GM12878 (cell line): ENCODE data around the gene BOLA1. TPM values are rescaled to one million over a fixed set of nuclear protein-coding genes. Genes with fewer than 3 reads are reported as not detected.

Experiments
- ATAC-seq: fragments of 200-7000 bp; cut with Tn5 transposase; 3 replicates; pipeline ENCODE4 v1.9.1; 2020; ENCODE audit warnings: mild to moderate bottlenecking, moderate library complexity
- BruUV-seq: library from RNA; stranded (reverse); fragments of 400-500 nt; replicated peaks from 2 replicates; lab custom pipeline; 2021; lab: Mats Ljungman, UMichigan
- CTCF ChIA-PET: fragments of 300-600 bp; sonication (Branson Sonifier 250); formaldehyde crosslinking; extraction: SDS; loops from one replicate; lab custom pipeline; 2021; ENCODE audit warnings: inconsistent platforms; lab: Yijun Ruan, JAX
- POLR2A ChIA-PET: fragments of 350-600 bp; formaldehyde crosslinking; extraction: SDS; loops from one replicate; lab custom pipeline; 2021; ENCODE audit warnings: inconsistent platforms; lab: Charles Lee
- RAD21 ChIA-PET: fragments of 300-600 bp; sonication (Branson Sonifier 250); formaldehyde crosslinking; loops from one replicate; lab custom pipeline; 2023; ENCODE audit warnings: antibody characterized with exemption; ENCODE audit not compliant: unreplicated experiment; lab: Charles Lee
- SMC1A ChIA-PET: fragments of 300-600 bp; sonication (Branson Sonifier 250); formaldehyde crosslinking; loops from one replicate; lab custom pipeline; 2023; ENCODE audit not compliant: unreplicated experiment, uncharacterized antibody; lab: Charles Lee
- DNase-seq: peaks from one replicate; pipeline ENCODE4 v3.0.0-alpha.2; 2011; ENCODE audit warnings: low read depth, low spot score
- FAIRE-seq: peaks from 3 replicates; lab custom pipeline; 2011; peaks lifted over from hg19 to GRCh38; lab: Jason Lieb, UNC
- H2AFZ ChIP-seq: 2 replicates; pipeline ENCODE4 v1.6.0; 2011; ENCODE audit warnings: low read depth, low read length, control low read depth; ENCODE audit not compliant: control insufficient read depth
- H3K27ac ChIP-seq: 2 replicates; pipeline ENCODE4 v1.5.1; 2011; ENCODE audit warnings: control low read depth; ENCODE audit not compliant: control insufficient read depth, insufficient read depth
- H3K27me3 ChIP-seq, 2 experiments: replicated peaks in 1 of 2; 2 replicates each; pipeline versions ENCODE4 v1.6.0 to v1.6.1; 2011; ENCODE audit warnings: low read length in 1 of 2; ENCODE audit not compliant: control insufficient read depth in 2 of 2, insufficient read depth in 2 of 2
- H3K36me3 ChIP-seq, 2 experiments: 2 replicates each; pipeline ENCODE4 v1.5.1; 2011; ENCODE audit warnings: low read length in 1 of 2; ENCODE audit not compliant: control insufficient read depth in 2 of 2, insufficient read depth in 2 of 2
- H3K4me1 ChIP-seq: 2 replicates; pipeline ENCODE4 v1.6.1; 2011; ENCODE audit warnings: mild to moderate bottlenecking, low read length, moderate library complexity, mixed read lengths; ENCODE audit not compliant: control insufficient read depth, insufficient read depth
- H3K4me2 ChIP-seq: 2 replicates; pipeline ENCODE4 v1.6.0; 2011; ENCODE audit warnings: control low read depth; ENCODE audit not compliant: control insufficient read depth, insufficient read depth
- H3K4me3 ChIP-seq: fragments of 200-600 bp; sonication (generic); 2 replicates; pipeline ENCODE4 v1.5.1; 2016
- H3K79me2 ChIP-seq: 2 replicates; pipeline ENCODE4 v1.6.0; 2011; ENCODE audit warnings: low read length; ENCODE audit not compliant: control insufficient read depth, insufficient read depth
- H3K9ac ChIP-seq: 2 replicates; pipeline ENCODE4 v1.8.0; 2011; ENCODE audit warnings: low read length, control low read depth, mixed read lengths; ENCODE audit not compliant: control insufficient read depth, insufficient read depth
- H3K9me3 ChIP-seq: replicated peaks from 3 replicates; pipeline ENCODE4 v1.5.1; 2011; ENCODE audit warnings: mild to moderate bottlenecking, low read length; ENCODE audit not compliant: control insufficient read depth, insufficient read depth
- H4K20me1 ChIP-seq: 2 replicates; pipeline ENCODE4 v1.6.0; 2011; ENCODE audit not compliant: control insufficient read depth, insufficient read depth
- BHLHE40 ChIP-seq, 2 experiments: fragments of 450-650 bp in 1 of 2; IDR thresholded peaks; 2 replicates each; pipeline ENCODE4 v1.6.1; 2011 to 2017; ENCODE audit warnings: low read depth in 2 of 2, borderline replicate concordance in 1 of 2, improper control_type of control experiment in 1 of 2, low read length in 1 of 2, mild to moderate bottlenecking in 1 of 2
- CBX5 ChIP-seq: sonication (generic); IDR thresholded peaks from 2 replicates; pipeline ENCODE4 v1.6.1; 2016; ENCODE audit warnings: low read depth, moderate library complexity, mild to moderate bottlenecking, inconsistent platforms
- EGR1 ChIP-seq, 2 experiments: IDR thresholded peaks; 1 replicate in 1 of 2; 2 replicates in 1 of 2; pipeline ENCODE4 v1.6.1; 2011 to 2012; ENCODE audit warnings: low read depth in 2 of 2, low read length in 2 of 2, borderline replicate concordance in 1 of 2, mild to moderate bottlenecking in 1 of 2, moderate library complexity in 1 of 2
- EZH2 ChIP-seq: IDR thresholded peaks from 2 replicates; pipeline ENCODE4 v1.6.1; 2012; ENCODE audit warnings: low read depth, mild to moderate bottlenecking, control low read depth, inconsistent platforms, low read length, borderline replicate concordance; ENCODE audit not compliant: control insufficient read depth
- KLF5 ChIP-seq: fragments of 450-650 bp; IDR thresholded peaks from 2 replicates; pipeline ENCODE4 v1.6.1; 2014; ENCODE audit warnings: mild to moderate bottlenecking; ENCODE audit not compliant: partially characterized antibody
- LARP7 ChIP-seq: fragments of 450-650 bp; IDR thresholded peaks from 2 replicates; pipeline ENCODE4 v1.6.1; 2017; ENCODE audit warnings: mild to moderate bottlenecking
- MEF2B ChIP-seq: fragments of 450-650 bp; IDR thresholded peaks from 2 replicates; pipeline ENCODE4 v1.6.1; 2018; ENCODE audit warnings: mild to moderate bottlenecking, moderate library complexity; ENCODE audit not compliant: partially characterized antibody, poor library complexity, severe bottlenecking
- NR2C1 ChIP-seq: fragments of 450-650 bp; IDR thresholded peaks from 2 replicates; pipeline ENCODE4 v1.6.1; 2017; ENCODE audit warnings: antibody characterized with exemption, mild to moderate bottlenecking, moderate library complexity
- NR2F1 ChIP-seq: fragments of 450-650 bp; conservative IDR thresholded peaks from 2 replicates; pipeline ENCODE4 v1.6.1; 2017; ENCODE audit warnings: mild to moderate bottlenecking
- POLR2AphosphoS5 ChIP-seq: IDR thresholded peaks from 2 replicates; pipeline ENCODE4 v1.6.1; 2011; ENCODE audit warnings: mild to moderate bottlenecking, low read length, inconsistent platforms
- SPI1 ChIP-seq: IDR thresholded peaks from 2 replicates; pipeline ENCODE4 v1.6.1; 2011; ENCODE audit warnings: low read depth, mild to moderate bottlenecking, low read length, moderate library complexity, borderline replicate concordance; ENCODE audit not compliant: insufficient read depth
- SREBF1 ChIP-seq: IDR thresholded peaks from 2 replicates; pipeline ENCODE4 v1.6.1; 2012; ENCODE audit warnings: mild to moderate bottlenecking, low read length
- TCF3 ChIP-seq: IDR thresholded peaks from 2 replicates; pipeline ENCODE4 v1.6.1; 2012; ENCODE audit warnings: low read depth, mild to moderate bottlenecking, low read length, borderline replicate concordance; ENCODE audit not compliant: insufficient read depth
- ZNF217 ChIP-seq: fragments of 450-650 bp; IDR thresholded peaks from 2 replicates; pipeline ENCODE4 v1.6.1; 2017; ENCODE audit warnings: antibody characterized with exemption, mild to moderate bottlenecking
- WGBS: methylation state at CpG from one replicate; pipeline ENCODE4 v1.1.6; 2016; ENCODE audit warnings: low lambda C conversion rate; ENCODE audit not compliant: insufficient replicate concordance, insufficient coverage; ENCODE audit errors: missing lambda C conversion rate; 5-methylcytosine and 5-hydroxymethylcytosine counted together
- in situ Hi-C: fragments of 300-500 bp; cut with MboI; formaldehyde crosslinking; loops from 9 replicates; pipeline ENCODE4 v1.14.3; 2018; ENCODE audit warnings: mixed read lengths
- intact Hi-C: fragments of 100-400 bp; cut with micrococcal nuclease; formaldehyde crosslinking; loops from one replicate; pipeline ENCODE4 v1.14.2; 2022; ENCODE audit not compliant: unreplicated experiment
- polyA plus RNA-seq, 11 experiments: library from polyadenylated mRNA; depleted of rRNA in 4 of 11; unstranded in 6 of 11; stranded (reverse) in 5 of 11; fragments of >200 nt; fragmentation: Nextera tagmentation in 4 of 11; fragmentation: Illumina TruSeq in 1 of 11; extraction: Ambion mirVana in 4 of 11; extraction: Trizol in 1 of 11; gene quantifications; 1 replicate in 1 of 11; 2 replicates in 10 of 11; pipeline versions ENCODE4 v1.2.1 to v1.2.3, GENCODE V29; 2011 to 2016; ENCODE audit warnings: inconsistent platforms in 2 of 11, missing spikeins in 2 of 11, low read depth in 1 of 11
- total RNA-seq, 4 experiments: library from RNA; depleted of rRNA in 3 of 4; stranded (reverse); fragments of >200 nt in 3 of 4; fragmentation: Illumina TruSeq in 1 of 4; extraction: Trizol in 1 of 4; gene quantifications; 2 replicates each; pipeline versions ENCODE4 v1.2.1 to v1.2.3, GENCODE V29; 2013 to 2021
- TF ChIP-seq, protein P1 (sequence below), 3 experiments: IDR thresholded peaks in 2 of 3; conservative IDR thresholded peaks in 1 of 3; 2 replicates each; pipeline ENCODE4 v1.5.1; 2011; ENCODE audit warnings: low read depth in 3 of 3, low read length in 3 of 3, mild to moderate bottlenecking in 3 of 3, control low read depth in 2 of 3, moderate library complexity in 2 of 3, inconsistent platforms in 1 of 3, mixed read lengths in 1 of 3; ENCODE audit not compliant: control insufficient read depth in 2 of 3, insufficient read depth in 1 of 3; ENCODE audit errors: extremely low read depth in 1 of 3

Gene BOLA1
- total and polyA plus RNA-seq, 10 of the 15 experiments (the other 5 are each of a cell fraction or from before 2014, with no cell fraction given), result 0.74 to 18.7 (median 11.3) TPM

DNA sequence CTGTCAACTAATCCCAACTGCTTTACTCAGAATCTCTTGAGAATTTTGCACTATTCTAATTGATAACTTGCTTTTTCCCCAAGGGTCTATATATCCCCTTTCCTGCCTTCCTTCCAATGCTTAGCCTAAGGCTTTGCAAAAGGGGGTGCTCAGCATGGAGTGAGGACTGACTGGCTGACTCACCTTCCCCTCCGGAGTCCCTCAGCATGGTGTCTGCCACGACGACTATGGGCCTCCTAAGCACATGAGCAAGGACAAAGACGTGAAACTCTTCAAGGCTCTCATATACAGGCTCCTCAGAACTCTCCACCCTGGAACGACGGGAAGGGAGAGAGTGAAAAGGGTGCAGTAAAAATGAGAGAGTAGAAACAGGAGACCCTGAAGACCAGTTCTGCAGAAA lies 50.5 kb downstream of the BOLA1 start:
- CTCF ChIA-PET, result interaction anchor here (1.1 kb wide), 1 partner anchor 12 kb away, joined by 4 read pairs; no protein-coding TSS in a partner anchor
- in situ Hi-C loops, result no loop called here

More for the DNA sequence above, 50.5 kb downstream of the BOLA1 start:
- intact Hi-C loops, result no loop called here
- TF ChIP-seq MEF2B (no peak), LARP7 (no peak), KLF5 (no peak), NR2C1 (no peak), BHLHE40 (IDR thresholded peaks at IDR 0.05; ENCODE audit: borderline replicate concordance in 1 of 2, low read depth in 2 of 2, low read length in 1 of 2) (no peak), CBX5 (no peak), SPI1 (no peak), ZNF217 (no peak), NR2F1 (no peak), POLR2AphosphoS5 (no peak), EZH2 (no peak), EGR1 (IDR thresholded peaks at IDR 0.05; ENCODE audit: borderline replicate concordance in 1 of 2, low read depth in 2 of 2, low read length in 2 of 2) (no peak), SREBF1 (no peak), TCF3 (no peak)
- TF ChIP-seq, protein P1, sequence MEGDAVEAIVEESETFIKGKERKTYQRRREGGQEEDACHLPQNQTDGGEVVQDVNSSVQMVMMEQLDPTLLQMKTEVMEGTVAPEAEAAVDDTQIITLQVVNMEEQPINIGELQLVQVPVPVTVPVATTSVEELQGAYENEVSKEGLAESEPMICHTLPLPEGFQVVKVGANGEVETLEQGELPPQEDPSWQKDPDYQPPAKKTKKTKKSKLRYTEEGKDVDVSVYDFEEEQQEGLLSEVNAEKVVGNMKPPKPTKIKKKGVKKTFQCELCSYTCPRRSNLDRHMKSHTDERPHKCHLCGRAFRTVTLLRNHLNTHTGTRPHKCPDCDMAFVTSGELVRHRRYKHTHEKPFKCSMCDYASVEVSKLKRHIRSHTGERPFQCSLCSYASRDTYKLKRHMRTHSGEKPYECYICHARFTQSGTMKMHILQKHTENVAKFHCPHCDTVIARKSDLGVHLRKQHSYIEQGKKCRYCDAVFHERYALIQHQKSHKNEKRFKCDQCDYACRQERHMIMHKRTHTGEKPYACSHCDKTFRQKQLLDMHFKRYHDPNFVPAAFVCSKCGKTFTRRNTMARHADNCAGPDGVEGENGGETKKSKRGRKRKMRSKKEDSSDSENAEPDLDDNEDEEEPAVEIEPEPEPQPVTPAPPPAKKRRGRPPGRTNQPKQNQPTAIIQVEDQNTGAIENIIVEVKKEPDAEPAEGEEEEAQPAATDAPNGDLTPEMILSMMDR (IDR thresholded peaks at IDR 0.05 in 2 of 3, conservative IDR thresholded peaks at IDR 0.05 in 1 of 3; ENCODE audit: control insufficient read depth in 2 of 3, extremely low read depth in 1 of 3, insufficient read depth in 1 of 3, low read depth in 3 of 3, low read length in 3 of 3), result no peak
- DNase-seq, result no peak
- Histone ChIP-seq H3K79me2 (no peaks in the 10 kb centered on the region), H4K20me1 (no peaks in the 10 kb centered on the region), H3K36me3 (peaks cover 3 to 16% of the 10 kb centered on the region in 2 experiments), H3K9ac (no peak overlapping the region), H2AFZ (no peak overlapping the region), H3K4me1 (no peaks in the 10 kb centered on the region), H3K9me3 (no peaks in the 10 kb centered on the region), H3K27me3 (no peaks in the 10 kb centered on the region), H3K27ac (no peak overlapping the region), H3K4me3 (no peak overlapping the region), H3K4me2 (no peak overlapping the region)
- SMC1A ChIA-PET, result no interaction called here
- no peak for FAIRE-seq
- no TSS peak for BruUV-seq
- POLR2A ChIA-PET, result no interaction called here
- 96% methylated on average over 6 of the region's 6 CpGs for WGBS
- ATAC-seq, result no peak
- RAD21 ChIA-PET, result no interaction called here

Other genes with a start within 250 kb of the BOLA1 start
- gene FCGR1A, start 116.9 kb upstream of the BOLA1 start, total RNA-seq (2014; rRNA removed), result not detected in 2 replicates
- gene FCGR1A, start 116.9 kb upstream of the BOLA1 start, total RNA-seq (2014; rRNA removed; fragmentation: Illumina TruSeq; extraction: Trizol), result not detected in 2 replicates
- gene FCGR1A, start 116.9 kb upstream of the BOLA1 start, total RNA-seq (2021), result not detected in 2 replicates
- gene FCGR1A, start 116.9 kb upstream of the BOLA1 start, polyA plus RNA-seq (2011; rRNA removed), result not detected in 2 replicates
- gene FCGR1A, start 116.9 kb upstream of the BOLA1 start, polyA plus RNA-seq (2014; fragmentation: Illumina TruSeq; extraction: Trizol), result not detected in 2 replicates
- not detected for gene FCGR1A, start 116.9 kb upstream of the BOLA1 start, polyA plus RNA-seq (2014; fragmentation: Nextera tagmentation; extraction: Ambion mirVana)
- gene FCGR1A, start 116.9 kb upstream of the BOLA1 start, polyA plus RNA-seq (2014; rRNA removed), result not detected in 2 replicates
- gene FCGR1A, start 116.9 kb upstream of the BOLA1 start, polyA plus RNA-seq (2016; fragmentation: Nextera tagmentation; extraction: Ambion mirVana), result not detected
- 6.3 and 8.0 TPM in 2 replicates for gene SV2A, start 18.3 kb downstream of the BOLA1 start, total RNA-seq (2014; rRNA removed)
- 5.3 and 6.0 TPM in 2 replicates for gene SV2A, start 18.3 kb downstream of the BOLA1 start, total RNA-seq (2014; rRNA removed; fragmentation: Illumina TruSeq; extraction: Trizol)
- 11.3 and 11.6 TPM in 2 replicates for gene SV2A, start 18.3 kb downstream of the BOLA1 start, total RNA-seq (2021)
- 0.33 and 0.39 TPM in 2 replicates for gene SV2A, start 18.3 kb downstream of the BOLA1 start, polyA plus RNA-seq (2011; rRNA removed)
- 7.3 and 8.4 TPM in 2 replicates for gene SV2A, start 18.3 kb downstream of the BOLA1 start, polyA plus RNA-seq (2014; fragmentation: Illumina TruSeq; extraction: Trizol)
- 1 to 10 TPM in 1 of 2 experiments, under 1 TPM in 1; 0.89 to 2.3 TPM for gene SV2A, start 18.3 kb downstream of the BOLA1 start, polyA plus RNA-seq (2014; fragmentation: Nextera tagmentation; extraction: Ambion mirVana)
- 7.5 and 7.8 TPM in 2 replicates for gene SV2A, start 18.3 kb downstream of the BOLA1 start, polyA plus RNA-seq (2014; rRNA removed)
- gene SV2A, start 18.3 kb downstream of the BOLA1 start, polyA plus RNA-seq (2016; fragmentation: Nextera tagmentation; extraction: Ambion mirVana), result 1 to 10 TPM; 4.5 to 5.6 TPM
- 9.4 and 13.2 TPM in 2 replicates for gene SF3B4, start 28.2 kb downstream of the BOLA1 start, total RNA-seq (2014; rRNA removed)
- gene SF3B4, start 28.2 kb downstream of the BOLA1 start, total RNA-seq (2014; rRNA removed; fragmentation: Illumina TruSeq; extraction: Trizol), result 24.1 and 27.6 TPM in 2 replicates
- 79.4 and 81.7 TPM in 2 replicates for gene SF3B4, start 28.2 kb downstream of the BOLA1 start, total RNA-seq (2021)
- 11.3 and 26.2 TPM in 2 replicates for gene SF3B4, start 28.2 kb downstream of the BOLA1 start, polyA plus RNA-seq (2011; rRNA removed)
- gene SF3B4, start 28.2 kb downstream of the BOLA1 start, polyA plus RNA-seq (2014; fragmentation: Illumina TruSeq; extraction: Trizol), result 81.8 and 83.5 TPM in 2 replicates
- gene SF3B4, start 28.2 kb downstream of the BOLA1 start, polyA plus RNA-seq (2014; fragmentation: Nextera tagmentation; extraction: Ambion mirVana), result 1 to 10 TPM; 1.9 to 6.9 TPM
- 27.4 and 35.7 TPM in 2 replicates for gene SF3B4, start 28.2 kb downstream of the BOLA1 start, polyA plus RNA-seq (2014; rRNA removed)
- gene SF3B4, start 28.2 kb downstream of the BOLA1 start, polyA plus RNA-seq (2016; fragmentation: Nextera tagmentation; extraction: Ambion mirVana), result 100 to 1,000 TPM; 140 to 146 TPM
- gene MTMR11, start 37.3 kb downstream of the BOLA1 start, total RNA-seq (2014; rRNA removed), result 0.51 and 0.71 TPM in 2 replicates
- 0.51 and 0.58 TPM in 2 replicates for gene MTMR11, start 37.3 kb downstream of the BOLA1 start, total RNA-seq (2014; rRNA removed; fragmentation: Illumina TruSeq; extraction: Trizol)
- 0.45 and 1.1 TPM in 2 replicates for gene MTMR11, start 37.3 kb downstream of the BOLA1 start, total RNA-seq (2021)
- gene MTMR11, start 37.3 kb downstream of the BOLA1 start, polyA plus RNA-seq (2011; rRNA removed), result 0.46 and 0.52 TPM in 2 replicates
- gene MTMR11, start 37.3 kb downstream of the BOLA1 start, polyA plus RNA-seq (2014; fragmentation: Illumina TruSeq; extraction: Trizol), result 0.97 and 1.5 TPM in 2 replicates
- under 1 TPM; 0.35 to 0.84 TPM for gene MTMR11, start 37.3 kb downstream of the BOLA1 start, polyA plus RNA-seq (2014; fragmentation: Nextera tagmentation; extraction: Ambion mirVana)
- gene MTMR11, start 37.3 kb downstream of the BOLA1 start, polyA plus RNA-seq (2014; rRNA removed), result 0.95 and 1.1 TPM in 2 replicates
- under 1 TPM; 0.70 to 0.77 TPM for gene MTMR11, start 37.3 kb downstream of the BOLA1 start, polyA plus RNA-seq (2016; fragmentation: Nextera tagmentation; extraction: Ambion mirVana)
- 8.4 and 8.7 TPM in 2 replicates for gene OTUD7B, start 111.2 kb downstream of the BOLA1 start, total RNA-seq (2014; rRNA removed)
- gene OTUD7B, start 111.2 kb downstream of the BOLA1 start, total RNA-seq (2014; rRNA removed; fragmentation: Illumina TruSeq; extraction: Trizol), result 9.2 and 9.9 TPM in 2 replicates
- gene OTUD7B, start 111.2 kb downstream of the BOLA1 start, total RNA-seq (2021), result 20.7 and 24.9 TPM in 2 replicates
- 4.3 and 7.4 TPM in 2 replicates for gene OTUD7B, start 111.2 kb downstream of the BOLA1 start, polyA plus RNA-seq (2011; rRNA removed)
- 8.2 and 10.7 TPM in 2 replicates for gene OTUD7B, start 111.2 kb downstream of the BOLA1 start, polyA plus RNA-seq (2014; fragmentation: Illumina TruSeq; extraction: Trizol)
- gene OTUD7B, start 111.2 kb downstream of the BOLA1 start, polyA plus RNA-seq (2014; fragmentation: Nextera tagmentation; extraction: Ambion mirVana), result 1 to 10 TPM; 1.7 to 1.8 TPM
- 5.8 and 5.9 TPM in 2 replicates for gene OTUD7B, start 111.2 kb downstream of the BOLA1 start, polyA plus RNA-seq (2014; rRNA removed)
- 1 to 10 TPM; 1.7 to 2.3 TPM for gene OTUD7B, start 111.2 kb downstream of the BOLA1 start, polyA plus RNA-seq (2016; fragmentation: Nextera tagmentation; extraction: Ambion mirVana)
- gene VPS45, start 168.2 kb downstream of the BOLA1 start, total RNA-seq (2014; rRNA removed), result 29.3 and 32.7 TPM in 2 replicates
- 38.0 and 38.4 TPM in 2 replicates for gene VPS45, start 168.2 kb downstream of the BOLA1 start, total RNA-seq (2014; rRNA removed; fragmentation: Illumina TruSeq; extraction: Trizol)
- 25.5 and 28.4 TPM in 2 replicates for gene VPS45, start 168.2 kb downstream of the BOLA1 start, total RNA-seq (2021)
- 44.9 and 62.1 TPM in 2 replicates for gene VPS45, start 168.2 kb downstream of the BOLA1 start, polyA plus RNA-seq (2011; rRNA removed)
- 42.5 and 61.4 TPM in 2 replicates for gene VPS45, start 168.2 kb downstream of the BOLA1 start, polyA plus RNA-seq (2014; fragmentation: Illumina TruSeq; extraction: Trizol)
- gene VPS45, start 168.2 kb downstream of the BOLA1 start, polyA plus RNA-seq (2014; fragmentation: Nextera tagmentation; extraction: Ambion mirVana), result 10 to 100 TPM; 24.4 to 28.7 TPM
- gene VPS45, start 168.2 kb downstream of the BOLA1 start, polyA plus RNA-seq (2014; rRNA removed), result 27.3 and 31.0 TPM in 2 replicates
- 10 to 100 TPM; 46.7 to 48.7 TPM for gene VPS45, start 168.2 kb downstream of the BOLA1 start, polyA plus RNA-seq (2016; fragmentation: Nextera tagmentation; extraction: Ambion mirVana)